ENCODE results near the gene AGO3.

The AGO3 gene

GRCh38 chr1:36024847-36025246 is 93.9 kb downstream of the AGO3 start:
- H3K36me3 ChIP-seq: no peaks in the 10 kb centered on the region

GRCh38 chr1:36027766-36028165 is 96.9 kb downstream of the AGO3 start:
- Histone ChIP-seq H3K4me1 (no peaks in the 10 kb centered on the region), H3K27me3 (no peaks in the 10 kb centered on the region), H3K9me3 (no peaks in the 10 kb centered on the region), H3K4me3 (ENCODE audit: low read depth, low read length) (no peak overlapping the region), H3K36me3 (no peaks in the 10 kb centered on the region)
- no peak for DNase-seq
- no peak for TF ChIP-seq CTCF (IDR thresholded peaks at IDR 0.05; ENCODE audit: low read depth, low read length)

More at GRCh38 chr1:36024847-36025246, 93.9 kb downstream of the AGO3 start:
- H3K27me3 ChIP-seq: no peaks in the 10 kb centered on the region
- H3K4me3 ChIP-seq (ENCODE audit: low read depth, low read length): no peak overlapping the region
- no peak for DNase-seq
- no peaks in the 10 kb centered on the region for H3K4me1 ChIP-seq
- H3K9me3 ChIP-seq: no peaks in the 10 kb centered on the region
- no peak for TF ChIP-seq CTCF (IDR thresholded peaks at IDR 0.05; ENCODE audit: low read depth, low read length)

- no peak for TF ChIP-seq CTCF (IDR thresholded peaks at IDR 0.05; ENCODE audit: low read depth, low read length)
- Histone ChIP-seq H3K4me1 (no peaks in the 10 kb centered on the region), H3K27me3 (no peaks in the 10 kb centered on the region), H3K9me3 (no peaks in the 10 kb centered on the region), H3K36me3 (no peaks in the 10 kb centered on the region), H3K4me3 (ENCODE audit: low read depth, low read length) (no peak overlapping the region)
- DNase-seq: no peak
Measured at GRCh38 chr1:36031441-36031840, 100.5 kb downstream of the AGO3 start.

DNA sequence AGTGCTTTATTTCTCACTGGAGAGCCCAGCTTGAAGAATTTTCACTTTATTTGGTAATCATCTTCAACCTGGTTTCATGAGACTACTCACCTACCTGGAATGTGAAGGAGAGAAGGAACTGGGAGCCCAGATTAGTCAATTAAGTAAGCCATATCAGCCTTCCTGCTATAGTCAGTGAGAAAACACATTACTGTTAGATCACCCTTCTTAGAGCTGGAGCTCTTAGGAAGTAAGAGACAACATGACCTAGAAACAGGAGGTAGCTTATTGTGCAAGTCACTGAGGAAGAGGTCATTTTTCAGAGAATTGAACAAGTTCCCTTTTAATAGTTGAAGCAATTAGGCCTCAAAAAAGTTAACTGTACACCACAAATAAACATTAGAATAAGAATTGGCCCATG is 103.8 kb downstream of the AGO3 start:
- H3K9me3 ChIP-seq: no peaks in the 10 kb centered on the region
- DNase-seq: no peak
- TF ChIP-seq CTCF (IDR thresholded peaks at IDR 0.05; ENCODE audit: low read depth, low read length): no peak
- H3K27me3 ChIP-seq: no peaks in the 10 kb centered on the region
- no peak overlapping the region for H3K4me3 ChIP-seq (ENCODE audit: low read depth, low read length)
- no peaks in the 10 kb centered on the region for H3K36me3 ChIP-seq
- H3K4me1 ChIP-seq: no peaks in the 10 kb centered on the region

- Histone ChIP-seq H3K4me3 (ENCODE audit: low read depth, low read length) (no peak overlapping the region), H3K27me3 (no peaks in the 10 kb centered on the region), H3K9me3 (no peaks in the 10 kb centered on the region), H3K4me1 (no peaks in the 10 kb centered on the region), H3K36me3 (no peaks in the 10 kb centered on the region)
- no peak for TF ChIP-seq CTCF (IDR thresholded peaks at IDR 0.05; ENCODE audit: low read depth, low read length)
- no peak for DNase-seq
Measured at GRCh38 chr1:36035154-36035553, 104.2 kb downstream of the AGO3 start.

DNA sequence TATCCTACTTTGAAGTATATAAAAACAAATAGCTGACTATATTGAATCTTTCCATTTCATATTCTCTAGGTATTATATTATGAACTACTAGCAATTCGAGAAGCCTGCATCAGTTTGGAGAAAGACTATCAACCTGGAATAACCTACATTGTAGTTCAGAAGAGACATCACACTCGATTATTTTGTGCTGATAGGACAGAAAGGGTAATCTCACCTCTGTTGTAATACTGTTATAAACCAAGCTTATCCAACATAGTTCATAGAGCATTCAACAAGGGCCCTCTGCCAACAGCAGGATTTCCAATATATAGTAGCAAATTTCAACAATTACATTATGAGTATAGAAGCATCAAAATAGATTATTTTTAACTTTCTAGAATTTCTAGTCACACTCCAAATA is 109.3 kb downstream of the AGO3 start:
- no peak overlapping the region for H3K4me3 ChIP-seq (ENCODE audit: low read depth, low read length)
- H3K4me1 ChIP-seq: no peaks in the 10 kb centered on the region
- no peak for DNase-seq
- no peaks in the 10 kb centered on the region for H3K9me3 ChIP-seq
- H3K36me3 ChIP-seq: no peaks in the 10 kb centered on the region
- no peaks in the 10 kb centered on the region for H3K27me3 ChIP-seq
- TF ChIP-seq CTCF (IDR thresholded peaks at IDR 0.05; ENCODE audit: low read depth, low read length): no peak
